Spleen (tissue), 7 donors: Measurements from ENCODE around the gene SERPINA6.

Experiments
- CTCF ChIP-seq, 11 experiments: fragments of 200-600 bp in 7 of 11; fragments of 450-650 bp in 4 of 11; sonication (generic) in 4 of 11; IDR thresholded peaks in 8 of 11; conservative IDR thresholded peaks in 3 of 11; 1 replicate in 7 of 11; 2 replicates in 4 of 11; pipeline versions ENCODE4 v1.4.0 to v1.8.0; 2016 to 2021; ENCODE audit warnings: antibody characterized with exemption in 11 of 11, inconsistent platforms in 4 of 11, mild to moderate bottlenecking in 1 of 11
- POLR2A ChIP-seq, 3 donors: fragments of 450-650 bp; IDR thresholded peaks; one replicate each; pipeline ENCODE4 v1.5.1; 2017; ENCODE audit warnings: antibody characterized with exemption in 3 of 3, mild to moderate bottlenecking in 1 of 3
- POLR2AphosphoS5 ChIP-seq, 3 donors: sonication (generic); formaldehyde crosslinking; IDR thresholded peaks; one replicate each; pipeline ENCODE4 v1.5.1; 2017; ENCODE audit warnings: antibody characterized with exemption in 3 of 3
- donor health status: DM: no; HTN: no; CAD: no; lungs with moderate emphysema.
- donor health status: DM: no; HTN: no; CAD: no.
- donor health status: DM: no; HTN: no; CAD: no.

- TF ChIP-seq CTCF (IDR thresholded peaks at IDR 0.05 in 8 of 11, conservative IDR thresholded peaks at IDR 0.05 in 3 of 11), result no peak
- no peak for TF ChIP-seq POLR2A (IDR thresholded peaks at IDR 0.05)
- no peak for TF ChIP-seq POLR2AphosphoS5 (IDR thresholded peaks at IDR 0.05)
These were observed 9.0 kb downstream of the SERPINA6 start for GRCh38 chr14:94313991-94314655.
